Mucosa of gallbladder (tissue), 1 donor: ENCODE data around the gene WDFY3. TPM values are rescaled to one million over a fixed set of nuclear protein-coding genes. Genes with fewer than 3 reads are reported as not detected.

Source experiments
- DNase-seq: peaks from one replicate; pipeline ENCODE4 v3.0.0-alpha.2; 2020; ENCODE audit warnings: low spot score
- total RNA-seq: library from RNA; stranded (reverse); gene quantifications from one replicate; pipeline ENCODE4 v1.2.1, GENCODE V29; 2021
- donor health status: DM: no; HTN: no; CAD: no.

WDFY3 gene
- total RNA-seq, 1 donor from 2014 or later: 102 TPM

DNA sequence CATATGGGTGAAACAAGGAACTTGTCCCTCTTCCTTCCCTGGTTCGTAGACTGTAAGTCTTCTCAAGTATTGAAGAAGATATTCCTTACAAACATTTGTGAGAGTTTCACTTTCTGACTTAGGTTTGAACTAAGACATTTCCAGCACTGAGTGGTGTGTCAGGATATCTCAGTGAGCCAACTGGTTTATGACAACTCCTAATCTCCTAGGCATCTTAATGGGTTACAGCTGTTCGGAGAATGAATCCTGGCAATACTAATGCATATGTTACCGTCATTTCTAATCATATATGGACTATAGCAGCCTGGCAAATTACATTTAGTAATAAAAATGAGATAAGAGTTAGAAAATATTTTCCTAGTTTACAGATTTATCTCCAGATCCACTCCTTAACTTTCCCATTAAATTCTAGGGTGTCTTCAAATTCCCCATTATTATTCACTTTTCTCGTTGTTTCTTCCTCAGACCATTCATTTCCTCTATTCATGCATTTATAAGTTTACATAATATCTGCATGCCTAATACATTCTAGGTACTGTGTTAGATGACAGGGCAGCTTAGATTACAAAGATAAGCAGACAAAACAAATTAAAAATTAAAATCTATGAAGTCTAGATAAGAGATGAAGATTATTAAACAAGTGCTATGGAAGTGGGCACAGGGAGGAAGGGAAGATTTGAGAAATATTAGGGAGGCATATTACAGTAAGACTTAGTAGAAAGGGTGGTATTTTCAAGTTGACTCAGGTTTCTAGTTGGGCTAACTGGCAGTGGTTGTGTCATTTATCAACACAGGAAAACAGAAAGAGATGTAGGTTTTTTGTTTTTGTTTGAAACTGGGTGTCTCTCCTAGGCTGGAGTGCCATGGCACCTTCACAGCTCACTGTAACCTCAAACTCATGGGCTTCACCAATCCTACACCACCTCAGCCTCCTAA lies 173.9 kb downstream of the WDFY3 start:
- no peak for DNase-seq

DNA sequence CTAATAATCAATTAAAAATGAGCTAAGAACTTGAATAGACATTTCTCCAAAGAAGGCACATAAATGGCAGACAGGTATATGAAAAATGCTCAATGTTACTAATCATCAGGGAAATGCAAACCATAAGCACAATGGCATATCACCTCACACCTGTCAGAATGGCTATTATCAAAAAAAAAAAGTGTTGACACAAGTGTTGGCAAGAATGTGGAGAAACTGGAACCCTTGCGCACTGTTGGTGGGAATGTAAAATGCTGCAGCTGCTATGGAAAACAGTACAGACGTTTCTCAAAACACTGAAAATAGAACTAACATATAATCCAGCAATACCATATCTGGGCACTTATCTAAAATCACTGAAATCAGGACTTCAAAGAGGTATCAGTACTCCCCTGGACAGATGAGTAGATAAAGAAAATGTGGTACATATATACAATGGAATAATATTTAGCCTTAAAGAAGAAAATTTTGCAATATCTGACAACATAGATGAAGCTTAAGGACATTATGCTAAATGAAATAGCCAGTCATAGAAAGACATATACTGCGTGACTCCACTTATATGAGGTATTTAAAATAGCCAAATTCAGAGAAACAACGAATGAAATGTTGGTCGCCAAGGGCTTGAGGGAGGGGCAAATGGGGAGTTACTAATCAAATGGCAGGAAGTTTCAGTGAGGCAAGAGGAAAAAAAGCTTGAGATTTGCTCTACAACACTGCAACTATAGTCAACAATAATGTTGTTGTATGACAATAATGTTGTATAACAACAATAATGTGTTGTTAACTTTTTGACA lies 175.5 kb downstream of the WDFY3 start:
- DNase-seq: no peak

- no peak for DNase-seq
Measured at GRCh38 chr4:84786478-84786877, 180.0 kb downstream of the WDFY3 start.

DNA sequence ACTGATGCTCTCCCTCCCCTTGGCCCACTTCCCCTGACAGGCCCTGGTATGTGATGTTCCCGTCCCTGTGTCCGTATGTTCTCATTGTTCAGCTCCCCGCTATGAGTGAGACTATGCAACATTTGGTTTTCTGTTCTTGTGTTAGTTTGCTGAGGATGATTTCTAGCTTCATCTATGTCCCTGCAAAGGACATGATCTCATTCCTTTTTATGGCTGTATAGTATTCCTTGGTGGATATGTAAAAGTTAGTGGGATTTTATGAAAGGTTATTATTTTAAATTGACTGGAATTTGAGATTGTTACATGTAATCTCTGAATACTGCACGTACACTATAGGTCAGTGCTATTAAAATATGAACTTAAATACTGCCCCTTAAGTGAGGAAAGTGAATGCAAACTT lies 184.0 kb downstream of the WDFY3 start:
- DNase-seq: no peak

DNA sequence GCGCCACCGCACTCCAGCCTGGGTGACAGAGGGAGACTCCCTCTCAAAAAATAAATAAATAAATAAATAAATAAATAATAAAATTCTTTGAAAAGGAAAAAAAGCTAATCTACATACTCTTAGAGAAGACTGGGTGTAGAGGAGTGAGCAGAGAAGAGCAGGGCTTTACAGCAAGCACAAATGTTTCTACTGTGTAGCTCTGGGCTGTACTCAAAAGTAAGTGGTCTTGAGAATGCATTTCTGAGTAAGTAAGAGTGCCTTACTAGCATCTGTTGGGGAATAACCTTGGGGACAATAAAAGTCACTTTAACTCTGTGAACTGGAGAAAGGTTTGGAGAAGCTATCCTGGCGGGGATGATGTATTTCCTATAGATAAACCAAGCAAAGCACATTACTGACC lies 185.8 kb downstream of the WDFY3 start:
- DNase-seq: no peak

DNA sequence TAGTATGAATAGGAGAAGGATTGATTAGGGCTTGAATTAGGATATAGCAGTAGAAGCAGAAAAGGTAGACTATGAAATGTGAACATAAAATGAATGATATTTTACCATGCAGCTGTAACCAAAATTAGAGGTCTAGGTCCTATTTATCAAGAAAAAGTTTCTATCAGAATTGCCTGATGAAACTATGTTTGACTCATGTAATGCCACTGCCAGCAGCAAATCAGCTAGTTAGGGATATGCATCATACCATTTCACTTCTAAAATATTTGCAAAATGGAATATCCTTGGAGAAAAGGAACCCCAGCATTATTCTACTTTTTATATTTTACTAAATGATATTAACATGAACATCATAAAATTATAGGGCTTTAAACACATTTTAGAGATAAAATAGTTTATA lies 188.4 kb downstream of the WDFY3 start:
- DNase-seq: no peak

GRCh38 chr4:84767168-84767567 lies 199.3 kb downstream of the WDFY3 start:
- no peak for DNase-seq

DNA sequence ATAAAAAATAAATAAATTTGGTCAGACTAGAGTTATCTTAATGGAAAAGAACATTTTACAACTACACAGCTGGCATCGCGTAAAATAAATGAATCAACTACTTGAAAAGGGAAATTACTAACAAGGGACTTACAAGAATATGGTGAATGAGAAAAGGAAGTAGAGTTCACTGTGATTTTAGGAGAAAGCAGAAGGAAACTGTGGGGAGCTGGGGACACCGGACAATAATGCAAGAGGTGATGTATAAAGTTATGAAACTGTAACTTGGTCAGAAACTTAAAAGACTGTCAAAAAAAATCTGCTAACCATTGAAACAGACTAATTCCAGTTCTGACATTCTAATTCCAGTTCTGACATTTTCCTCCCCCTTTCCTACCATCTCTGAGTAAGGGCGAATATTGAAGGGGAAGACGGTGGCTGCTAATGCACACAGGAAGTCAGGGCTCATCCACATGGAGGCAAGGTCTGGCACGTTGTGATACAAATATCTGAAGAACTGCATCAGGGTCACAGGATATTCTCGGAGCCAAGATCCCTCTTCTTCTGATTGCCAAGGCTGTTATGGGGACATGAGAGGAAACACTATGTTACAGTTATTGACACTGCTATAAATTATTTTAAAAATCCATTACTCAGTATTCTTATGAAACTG lies 213.0 kb downstream of the WDFY3 start:
- no peak for DNase-seq

DNA sequence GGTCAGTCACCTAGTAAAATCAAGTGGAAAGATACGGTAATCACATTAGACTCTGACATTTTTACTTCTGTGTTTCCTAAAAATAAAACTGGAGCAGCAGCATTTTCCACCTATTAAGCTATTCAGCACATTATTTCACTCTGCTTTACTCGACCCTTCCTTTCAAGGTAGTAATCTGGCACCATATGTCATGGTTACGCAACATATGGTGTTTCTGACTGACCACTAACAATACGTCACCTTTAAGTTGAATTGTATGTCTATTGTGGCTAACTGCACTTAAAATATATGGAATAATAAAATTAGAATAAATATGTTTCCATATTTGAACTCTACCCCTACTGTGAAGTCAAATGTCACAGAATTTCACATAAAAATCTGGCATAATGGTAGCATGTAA lies 214.8 kb downstream of the WDFY3 start:
- DNase-seq: no peak

DNA sequence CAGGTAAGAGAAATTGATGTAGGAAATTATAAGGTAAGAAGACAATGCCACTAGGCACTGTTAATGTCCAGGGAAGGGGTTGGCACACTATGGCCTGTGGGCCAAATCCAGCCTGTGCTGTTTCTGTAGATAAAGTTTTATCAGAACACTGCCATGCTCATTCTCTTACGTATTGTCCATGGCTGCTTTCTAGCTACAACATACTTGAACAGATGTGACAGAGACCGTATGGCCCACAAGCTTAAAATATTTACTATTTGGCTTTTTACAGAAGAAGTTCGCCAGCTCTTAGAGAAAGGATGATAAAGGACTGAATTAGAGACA lies 215.6 kb downstream of the WDFY3 start:
- no peak for DNase-seq

GRCh38 chr4:84750260-84750959 lies 216.1 kb downstream of the WDFY3 start:
- DNase-seq: no peak

GRCh38 chr4:84740057-84740456 lies 226.4 kb downstream of the WDFY3 start:
- DNase-seq: no peak

DNA sequence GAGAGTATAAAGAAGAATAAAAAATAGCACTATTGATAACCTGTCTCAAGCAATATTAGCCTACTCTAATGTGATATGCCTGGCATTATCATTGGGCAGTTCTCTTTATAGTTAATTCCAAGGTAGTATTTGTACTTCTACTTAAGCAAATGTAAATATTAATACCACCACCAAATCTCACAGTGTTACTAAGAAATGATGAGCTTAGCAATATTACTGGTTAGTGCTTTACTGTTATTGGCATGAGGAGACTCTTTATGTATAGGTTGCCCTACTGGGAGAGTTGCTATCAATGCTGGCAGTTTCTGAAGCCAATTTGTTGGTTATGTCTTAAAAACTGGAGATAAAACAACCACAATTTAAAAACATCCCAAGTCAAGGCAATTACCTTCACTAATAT lies 227.9 kb downstream of the WDFY3 start:
- no peak for DNase-seq

GRCh38 chr4:84737656-84738055 lies 228.8 kb downstream of the WDFY3 start:
- DNase-seq: no peak

GRCh38 chr4:84734037-84734436 lies 232.5 kb downstream of the WDFY3 start:
- DNase-seq: no peak

DNA sequence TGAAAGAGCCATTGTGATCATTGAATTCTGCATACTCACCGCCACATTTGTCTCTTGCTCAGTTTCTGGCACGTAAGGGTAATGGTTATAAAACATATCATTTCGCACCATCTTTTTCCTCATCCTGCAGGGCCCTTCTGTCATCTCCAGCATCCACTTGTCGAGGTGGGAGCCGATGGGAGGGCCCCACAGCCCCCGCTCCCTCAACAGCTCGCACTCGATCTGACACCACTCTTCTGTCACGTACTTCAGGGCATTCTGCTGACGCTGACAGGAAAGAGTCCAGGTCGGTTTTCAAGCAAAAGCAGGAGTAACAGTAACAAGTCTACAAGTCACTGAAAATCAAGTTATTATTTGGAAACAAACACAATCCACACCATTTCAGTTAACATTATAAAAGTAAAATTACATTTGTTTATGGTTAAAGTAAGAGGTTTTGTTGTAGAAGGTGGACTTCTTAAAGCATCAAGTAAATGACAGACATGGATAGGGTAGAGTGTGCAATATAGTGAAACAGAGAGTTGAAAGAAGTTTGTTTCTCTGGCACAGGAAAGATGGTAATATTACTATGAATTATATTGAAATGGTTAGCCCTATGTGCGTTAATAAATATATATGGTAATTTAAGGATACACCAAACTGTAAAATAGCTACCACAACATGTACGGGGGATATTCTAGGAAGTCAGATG lies 233.0 kb downstream of the WDFY3 start:
- DNase-seq: no peak

DNA sequence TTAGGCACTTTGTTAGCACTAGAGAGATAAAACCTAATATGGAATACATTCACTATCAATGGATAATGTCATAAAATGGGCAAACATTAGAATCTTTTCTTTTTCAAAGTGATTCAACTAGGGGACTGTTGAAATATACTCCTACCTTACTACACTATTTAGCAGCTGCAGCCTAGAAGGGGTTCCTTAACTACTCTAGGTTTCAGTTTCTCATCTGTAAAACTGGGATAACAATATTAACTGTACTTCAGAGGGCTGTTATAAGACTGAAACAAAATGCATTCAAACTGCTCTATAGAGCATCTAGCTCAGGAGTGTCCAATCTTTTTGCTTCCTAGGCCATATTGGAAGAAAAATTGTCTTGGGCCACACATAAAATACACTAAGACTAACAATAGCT lies 236.1 kb downstream of the WDFY3 start:
- no peak for DNase-seq

- DNase-seq: no peak
Measured at GRCh38 chr4:84727491-84727890, 239.0 kb downstream of the WDFY3 start.

DNA sequence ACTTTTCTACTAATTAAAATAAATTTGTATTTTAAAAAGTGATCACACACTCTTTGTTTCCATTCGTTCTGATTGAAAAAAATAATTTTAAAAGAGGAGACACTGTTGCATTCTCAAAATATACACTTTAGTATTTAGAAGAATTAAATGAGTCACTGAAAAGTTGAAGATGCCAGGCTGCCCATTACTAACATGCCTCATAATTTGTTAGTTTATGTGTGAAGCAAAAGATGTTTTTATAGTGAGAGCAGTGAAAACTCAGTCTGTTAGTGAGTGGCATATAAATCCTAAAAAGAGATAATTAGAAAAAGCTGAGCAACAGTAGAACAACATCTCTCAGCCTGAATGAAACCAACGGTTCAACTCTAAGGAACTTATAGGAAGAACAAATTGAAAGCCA lies 240.1 kb downstream of the WDFY3 start:
- no peak for DNase-seq

- no peak for DNase-seq
Measured at GRCh38 chr4:84722720-84723119, 243.8 kb downstream of the WDFY3 start.

DNA sequence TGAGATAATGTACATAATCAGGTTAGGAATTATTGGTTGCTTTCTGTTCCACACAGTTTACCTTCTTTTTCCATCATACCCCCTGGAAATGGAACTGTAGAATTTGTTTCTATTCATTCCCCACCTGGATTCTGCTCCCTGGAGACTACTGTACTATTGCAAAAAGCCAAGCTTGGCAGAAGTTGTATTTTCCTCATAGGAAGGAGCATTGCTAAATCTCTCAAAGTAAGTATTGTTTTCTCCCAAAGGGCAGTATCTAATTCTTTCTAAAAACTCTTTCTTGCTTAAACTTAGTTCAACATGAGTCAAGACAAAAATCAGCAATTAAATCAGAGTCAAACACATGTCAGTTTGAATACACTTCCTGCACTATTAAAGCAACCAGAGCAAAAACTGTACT lies 247.4 kb downstream of the WDFY3 start:
- DNase-seq: no peak
